Natural killer cell (primary cell): ENCODE results near the gene KCNJ6. TPM values are rescaled to one million over a fixed set of nuclear protein-coding genes. Genes with fewer than 3 reads are reported as not detected.

Experiments
- ATAC-seq, 3 donors: fragments of 150-1000 bp in 2 of 3; fragments of 200-7000 bp in 1 of 3; cut with Tn5 transposase; 1 replicate in 1 of 3; 2 replicates in 2 of 3; pipeline ENCODE4 v1.10.0; 2021; ENCODE audit warnings: mild to moderate bottlenecking in 2 of 3, moderate library complexity in 2 of 3
- DNase-seq, 2 donors: peaks; one replicate each; pipeline versions ENCODE4 v3.0.0 to v3.0.0-alpha.2; 2013 to 2021; ENCODE audit warnings: mixed read lengths in 1 of 2
- H3K27ac ChIP-seq: one replicate; pipeline ENCODE4 v1.5.1; 2013; ENCODE audit warnings: mild to moderate bottlenecking, low read length
- H3K27me3 ChIP-seq: one replicate; pipeline ENCODE4 v1.6.1; 2013; ENCODE audit warnings: low read length; ENCODE audit not compliant: control insufficient read depth, insufficient read depth
- H3K36me3 ChIP-seq: one replicate; pipeline ENCODE4 v1.6.1; 2013; ENCODE audit warnings: low read length; ENCODE audit not compliant: control insufficient read depth, insufficient read depth
- H3K4me1 ChIP-seq: one replicate; pipeline ENCODE4 v1.6.1; 2013; ENCODE audit warnings: low read length; ENCODE audit not compliant: control insufficient read depth, insufficient read depth
- H3K4me3 ChIP-seq: one replicate; pipeline ENCODE4 v1.5.1; 2013; ENCODE audit warnings: low read length
- H3K9me3 ChIP-seq: one replicate; pipeline ENCODE4 v1.6.1; 2013; ENCODE audit warnings: low read length; ENCODE audit not compliant: control insufficient read depth, insufficient read depth
- H3K27ac Mint-ChIP-seq, 2 donors: one replicate each; pipeline ENCODE4 v1.8.0; 2022; ENCODE audit warnings: mild to moderate bottlenecking in 2 of 2, mixed read lengths in 2 of 2, moderate library complexity in 1 of 2
- H3K27me3 Mint-ChIP-seq, 2 donors: one replicate each; pipeline ENCODE4 v1.8.0; 2022; ENCODE audit warnings: low read depth in 2 of 2, mixed read lengths in 2 of 2
- H3K36me3 Mint-ChIP-seq: one replicate; pipeline ENCODE4 v1.8.0; 2022; ENCODE audit warnings: mixed read lengths
- H3K4me1 Mint-ChIP-seq, 2 donors: one replicate each; pipeline ENCODE4 v1.8.0; 2022; ENCODE audit warnings: mixed read lengths in 2 of 2
- H3K4me3 Mint-ChIP-seq: one replicate; pipeline ENCODE4 v1.8.0; 2022; ENCODE audit warnings: mild to moderate bottlenecking, moderate library complexity, mixed read lengths
- H3K9me3 Mint-ChIP-seq, 2 donors: one replicate each; pipeline ENCODE4 v1.8.0; 2022; ENCODE audit warnings: mixed read lengths in 2 of 2
- CTCF ChIP-seq: fragments of 200-600 bp; IDR thresholded peaks from one replicate; pipeline ENCODE4 v1.8.0; 2022; ENCODE audit warnings: antibody characterized with exemption
- WGBS: methylation state at CpG from one replicate; pipeline ENCODE4 v1.1.7; 2013; ENCODE audit warnings: missing lambda C conversion rate; ENCODE audit not compliant: insufficient coverage; 5-methylcytosine and 5-hydroxymethylcytosine counted together
- intact Hi-C: fragments of 100-400 bp; cut with micrococcal nuclease; formaldehyde crosslinking; loops from one replicate; pipeline ENCODE4 v1.14.2; 2022
- total RNA-seq, 4 donors: library from RNA; stranded (reverse); fragments of 120-200 nt in 1 of 4; gene quantifications; one replicate each; pipeline versions ENCODE4 v1.2.3 to v1.2.4, GENCODE V29; 2013 to 2022

Gene KCNJ6
- total RNA-seq, 3 donors from 2014 or later (not counting 1 experiment from before 2014, with no cell fraction given), result not detected

GRCh38 chr21:37842163-37842919 is 73.9 kb downstream of the KCNJ6 start:
- Mint-ChIP-seq H3K4me1 (no peaks in the 10 kb centered on the region), H3K36me3 (no peaks in the 10 kb centered on the region), H3K4me3 (no peak overlapping the region), H3K27ac (no peak overlapping the region), H3K27me3 (peaks cover 11 to 26% of the 10 kb centered on the region in 2 donors), H3K9me3 (no peaks in the 10 kb centered on the region)
- no peak for ATAC-seq
- H3K4me1 ChIP-seq, result no peaks in the 10 kb centered on the region
- DNase-seq, result no peak
- H3K27ac ChIP-seq, result no peak overlapping the region
- no peaks in the 10 kb centered on the region for H3K9me3 ChIP-seq
- no peaks in the 10 kb centered on the region for H3K27me3 ChIP-seq
- TF ChIP-seq CTCF, result no peak
- H3K36me3 ChIP-seq, result no peaks in the 10 kb centered on the region
- intact Hi-C loops, result no loop called here
- WGBS, result 85% methylated on average over 14 of the region's 14 CpGs
- no peak overlapping the region for H3K4me3 ChIP-seq

- no peak for TF ChIP-seq CTCF
- H3K4me1 Mint-ChIP-seq, result no peaks in the 10 kb centered on the region
- H3K36me3 ChIP-seq, result no peaks in the 10 kb centered on the region
- H3K36me3 Mint-ChIP-seq, result no peaks in the 10 kb centered on the region
- H3K4me1 ChIP-seq, result no peaks in the 10 kb centered on the region
- WGBS, result no CpG with 5 or more reads among the region's 3 CpGs
- H3K27me3 ChIP-seq, result no peaks in the 10 kb centered on the region
- DNase-seq (no peak), ATAC-seq (no peak)
- no peak overlapping the region for H3K4me3 ChIP-seq
- H3K27me3 Mint-ChIP-seq, result peaks cover 0 to 13% of the 10 kb centered on the region in 2 donors
- intact Hi-C loops, result no loop called here
- peaks cover 0 to 2% of the 10 kb centered on the region in 2 donors for H3K9me3 Mint-ChIP-seq
- no peak overlapping the region for H3K27ac Mint-ChIP-seq
- no peaks in the 10 kb centered on the region for H3K9me3 ChIP-seq
- no peak overlapping the region for H3K4me3 Mint-ChIP-seq
- no peak overlapping the region for H3K27ac ChIP-seq
Observed at GRCh38 chr21:37837381-37837780, 78.9 kb downstream of the KCNJ6 start.

GRCh38 chr21:37835481-37835880 is 80.8 kb downstream of the KCNJ6 start:
- no peak overlapping the region for H3K27ac ChIP-seq
- peaks cover 3 to 21% of the 10 kb centered on the region in 2 donors for H3K27me3 Mint-ChIP-seq
- no peak overlapping the region for H3K27ac Mint-ChIP-seq
- DNase-seq, result no peak
- H3K27me3 ChIP-seq, result no peaks in the 10 kb centered on the region
- H3K36me3 ChIP-seq, result no peaks in the 10 kb centered on the region
- no peaks in the 10 kb centered on the region for H3K4me1 Mint-ChIP-seq
- H3K9me3 Mint-ChIP-seq, result peaks cover 0 to 2% of the 10 kb centered on the region in 2 donors
- no peak for ATAC-seq
- no peak overlapping the region for H3K4me3 ChIP-seq
- intact Hi-C loops, result no loop called here
- no peak for TF ChIP-seq CTCF
- no peak overlapping the region for H3K4me3 Mint-ChIP-seq
- 94% methylated on average over 2 of the region's 3 CpGs for WGBS
- no peaks in the 10 kb centered on the region for H3K36me3 Mint-ChIP-seq
- no peaks in the 10 kb centered on the region for H3K9me3 ChIP-seq
- no peaks in the 10 kb centered on the region for H3K4me1 ChIP-seq

- Mint-ChIP-seq H3K4me1 (no peaks in the 10 kb centered on the region), H3K27me3 (peaks cover 6 to 21% of the 10 kb centered on the region in 2 donors), H3K4me3 (no peak overlapping the region), H3K27ac (no peak overlapping the region), H3K36me3 (no peaks in the 10 kb centered on the region), H3K9me3 (peaks cover 0 to 2% of the 10 kb centered on the region in 2 donors)
- H3K4me1 ChIP-seq, result peaks cover 4% of the 10 kb centered on the region
- no peaks in the 10 kb centered on the region for H3K9me3 ChIP-seq
- ATAC-seq (no peak), DNase-seq (no peak)
- WGBS, result 70% methylated on average over 6 of the region's 6 CpGs
- H3K36me3 ChIP-seq, result no peaks in the 10 kb centered on the region
- no peak for TF ChIP-seq CTCF
- H3K27me3 ChIP-seq, result no peaks in the 10 kb centered on the region
- no peak overlapping the region for H3K27ac ChIP-seq
- intact Hi-C loops, result no loop called here
- H3K4me3 ChIP-seq, result no peak overlapping the region
Observed at GRCh38 chr21:37833301-37833700, 83.0 kb downstream of the KCNJ6 start.
